HG03575 (cell line): ENCODE data around the gene NPHP4.
"Not testable (repeated sequence)": the region's sequence is repeated elsewhere in the genome, so short reads cannot be mapped to it uniquely, and the experiment has no call there.

ENCODE experiments used
- ATAC-seq: cut with Tn5 transposase; IDR thresholded peaks from one replicate; pipeline ENCODE4 v1.9.1; 2021; ENCODE audit not compliant: unreplicated experiment, insufficient number of reproducible peaks, low FRiP score; ENCODE audit errors: extremely low read depth

NPHP4 gene

DNA sequence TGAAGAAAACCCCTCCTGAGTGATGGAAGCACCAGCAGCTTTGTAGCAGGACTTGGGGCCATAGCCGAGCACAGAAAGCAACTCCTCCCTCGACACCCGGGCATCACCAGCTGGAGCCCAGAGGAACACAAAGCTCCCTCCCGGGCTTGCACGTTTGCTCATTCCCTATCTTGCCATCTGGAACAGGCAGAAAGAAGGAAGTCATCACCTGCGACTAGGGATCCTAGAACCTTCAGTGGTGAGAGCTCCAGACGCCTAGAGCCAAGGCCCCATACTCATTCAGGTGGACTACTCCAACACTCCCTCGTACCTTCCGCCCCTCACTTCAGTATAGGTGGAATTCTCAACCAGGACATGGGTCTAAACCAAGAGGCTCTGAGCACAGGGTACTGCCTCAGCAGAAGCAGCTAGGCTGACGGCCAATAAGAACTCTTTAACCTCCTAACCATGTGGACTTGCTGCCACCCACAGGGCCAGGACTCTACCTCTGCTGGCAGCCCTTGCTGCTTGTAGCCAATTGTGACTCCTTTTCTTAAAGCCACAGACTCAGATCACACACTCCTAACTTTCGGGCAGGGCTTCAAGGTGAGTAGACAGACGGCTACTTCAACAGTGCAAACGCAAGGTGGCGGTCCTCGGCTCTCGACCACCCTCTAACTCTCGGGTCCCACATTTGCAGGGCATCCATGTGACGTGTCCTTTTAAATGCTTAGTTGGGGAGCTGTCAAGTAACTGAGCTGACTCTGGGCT, 65.4 kb downstream of the NPHP4 start:
- ATAC-seq: no peak

GRCh38 chr1:5922700-5923330, 69.4 kb downstream of the NPHP4 start:
- ATAC-seq: not testable (repeated sequence)

GRCh38 chr1:5921671-5922070, 70.6 kb downstream of the NPHP4 start:
- ATAC-seq: no peak

DNA sequence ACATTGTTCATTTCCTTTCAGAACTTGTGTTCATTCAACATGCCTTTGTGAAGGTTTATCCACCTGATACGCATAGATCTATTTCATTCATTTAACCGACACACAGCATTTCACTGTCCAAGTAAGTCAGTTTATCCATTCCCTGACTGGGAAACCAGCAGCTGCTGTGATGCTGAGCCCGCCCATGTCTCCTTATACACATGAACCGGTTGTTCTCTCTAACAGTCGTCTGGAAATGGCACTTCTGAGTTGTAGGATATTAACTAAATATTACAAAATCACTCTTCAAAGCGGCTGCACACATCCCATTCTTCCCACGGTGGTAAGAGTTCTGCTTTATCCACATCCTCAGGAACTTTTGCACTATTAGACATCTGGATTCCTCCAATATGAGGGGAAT, 71.1 kb downstream of the NPHP4 start:
- no peak for ATAC-seq

DNA sequence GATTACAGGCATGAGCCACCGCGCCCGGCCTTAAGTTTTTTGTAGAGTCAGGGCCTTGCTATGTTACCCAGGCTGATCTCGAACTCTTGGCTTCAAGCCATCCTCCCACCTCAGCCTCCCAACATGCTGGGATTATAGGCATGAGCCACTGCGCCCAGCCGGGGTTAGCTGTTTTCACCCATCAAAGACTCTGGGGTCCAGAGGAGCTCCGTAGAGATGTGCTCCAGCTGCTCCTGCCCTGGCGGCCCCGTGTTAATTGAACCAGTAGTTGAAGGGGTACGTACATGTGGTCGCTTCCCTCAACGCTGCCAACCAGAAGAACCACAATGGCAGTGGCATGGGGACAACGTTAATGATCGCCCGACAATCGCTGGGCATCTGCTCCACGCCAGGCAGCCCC, 72.0 kb downstream of the NPHP4 start:
- no peak for ATAC-seq

- ATAC-seq: no peak
Measured at GRCh38 chr1:5918275-5918649, 74.0 kb downstream of the NPHP4 start.

DNA sequence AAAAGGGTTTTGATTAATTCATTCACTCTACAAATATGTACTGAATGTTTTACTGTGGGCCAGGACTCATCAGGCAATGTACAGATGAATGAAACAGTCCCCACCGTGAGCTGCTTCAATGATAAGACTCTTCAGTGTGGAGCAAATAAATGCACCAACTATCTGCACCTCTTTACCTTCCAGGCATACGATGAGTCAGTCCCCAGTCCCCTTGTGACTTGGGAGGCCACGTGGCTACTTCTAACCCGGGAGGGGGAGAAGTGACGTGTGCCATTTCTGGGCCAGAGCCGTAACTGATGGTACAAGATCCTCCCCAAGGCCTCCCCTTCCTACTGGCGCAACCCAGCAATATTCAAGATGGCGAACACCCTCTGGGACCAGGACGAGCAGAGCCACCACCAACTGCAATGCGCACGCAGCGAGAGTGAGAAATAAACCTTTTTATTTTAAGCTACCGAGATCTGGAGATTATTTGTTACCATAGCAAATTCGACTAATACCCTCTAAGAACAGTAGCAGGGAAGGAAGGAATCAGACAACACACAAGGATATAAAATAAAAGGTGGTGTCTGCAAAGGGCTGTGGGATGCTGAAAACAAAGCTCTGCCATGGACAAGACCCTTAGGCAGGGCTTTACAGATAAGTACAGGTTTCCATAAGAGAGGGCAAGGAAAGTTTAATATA, 74.5 kb downstream of the NPHP4 start:
- ATAC-seq: no peak

DNA sequence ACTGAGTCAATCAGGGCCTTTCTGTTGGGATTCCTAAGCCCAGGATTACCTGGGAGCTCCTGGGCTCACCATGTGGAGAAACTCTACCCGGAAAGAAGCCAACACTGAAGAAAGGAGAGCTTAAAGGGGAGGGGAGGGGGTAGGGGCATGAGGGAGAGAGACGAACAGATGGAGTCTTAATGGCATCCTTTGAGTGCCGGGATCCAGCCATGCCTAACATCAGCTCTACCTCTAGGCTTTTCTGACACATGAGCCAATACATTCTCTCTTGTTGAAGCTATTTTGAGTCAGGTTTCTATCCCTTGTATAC, 75.0 kb downstream of the NPHP4 start:
- no peak for ATAC-seq

DNA sequence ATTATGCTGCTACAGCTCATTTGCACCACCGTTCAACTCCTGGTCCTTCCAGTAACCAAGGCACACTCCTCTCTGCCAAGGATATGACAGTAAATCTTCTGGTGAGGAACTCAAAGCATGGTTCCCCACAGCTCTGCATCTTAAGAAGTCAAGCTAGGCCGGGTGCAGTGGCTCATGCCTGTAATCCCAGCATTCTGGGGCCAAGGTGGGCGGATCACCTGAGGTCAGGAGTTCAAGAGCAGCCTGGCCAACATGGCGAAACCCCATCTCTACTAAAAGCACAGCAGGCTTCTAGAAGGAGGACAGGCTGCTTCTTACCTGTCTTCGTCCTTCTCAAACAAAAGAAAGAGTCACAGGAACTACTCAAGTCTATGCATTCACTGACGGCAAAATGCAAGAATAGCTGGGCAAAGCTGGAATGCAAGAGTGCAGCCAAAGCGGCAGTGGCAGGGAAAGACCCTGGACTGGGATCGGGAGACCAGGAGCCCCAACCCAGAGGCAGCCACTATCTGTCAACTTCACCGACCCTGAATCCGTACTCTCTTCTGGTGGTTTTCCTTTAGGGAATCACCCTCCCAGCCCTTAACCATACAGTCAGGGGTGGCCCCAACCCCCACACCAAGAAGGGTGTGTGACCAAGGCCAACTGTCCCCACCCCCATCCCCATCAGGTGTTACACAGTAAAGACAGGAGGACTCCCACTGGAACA, 75.5 kb downstream of the NPHP4 start:
- no peak for ATAC-seq

- ATAC-seq: no peak
Measured at GRCh38 chr1:5915587-5916571, 76.3 kb downstream of the NPHP4 start.

GRCh38 chr1:5914676-5915365, 77.4 kb downstream of the NPHP4 start:
- no peak for ATAC-seq

GRCh38 chr1:5913876-5914275, 78.3 kb downstream of the NPHP4 start:
- ATAC-seq: no peak

GRCh38 chr1:5913078-5913845, 79.0 kb downstream of the NPHP4 start:
- ATAC-seq: no peak

- ATAC-seq: no peak
Measured at GRCh38 chr1:5911871-5912271, 80.4 kb downstream of the NPHP4 start.

- no peak for ATAC-seq
Measured at GRCh38 chr1:5911157-5911556, 81.1 kb downstream of the NPHP4 start.

DNA sequence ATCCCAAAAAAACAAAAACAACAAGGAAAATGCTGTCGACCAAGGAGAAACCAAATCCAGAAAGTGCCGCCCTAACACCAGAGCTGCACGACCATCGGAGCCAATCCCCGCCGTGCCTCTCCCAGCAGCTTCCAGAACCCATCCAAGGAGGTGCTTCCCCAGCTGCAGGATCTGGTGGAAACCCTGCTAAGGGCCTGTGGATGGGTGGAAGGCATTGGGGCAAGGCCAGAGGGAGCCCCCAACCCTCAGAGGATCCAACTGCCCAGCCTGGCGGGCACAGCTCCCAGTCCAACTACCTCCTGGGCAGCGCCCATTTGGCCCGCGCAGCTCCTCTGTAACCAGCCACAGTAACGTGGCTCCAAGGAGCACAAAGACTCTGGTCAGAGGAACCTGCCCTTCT, 81.6 kb downstream of the NPHP4 start:
- ATAC-seq: no peak

DNA sequence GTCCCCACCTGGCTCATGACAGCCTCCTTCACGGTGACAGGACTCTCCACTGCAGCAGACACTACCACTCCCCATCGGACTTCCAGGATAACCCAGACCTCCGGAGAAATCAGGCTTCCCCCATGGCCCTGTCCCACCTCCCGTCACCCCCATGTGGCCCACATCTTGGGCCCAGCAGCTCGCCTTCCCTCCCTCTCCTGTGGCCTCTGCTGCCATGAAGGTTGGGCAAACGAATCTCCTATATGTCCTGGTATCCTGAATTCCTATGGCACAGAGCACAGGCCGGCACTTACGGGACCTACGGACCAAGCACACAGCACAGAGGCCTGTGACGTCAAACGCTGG, 82.0 kb downstream of the NPHP4 start:
- no peak for ATAC-seq
